GM10847 (cell line): ENCODE results near the gene DMBT1.

ENCODE experiments used
- POLR2A ChIP-seq: IDR thresholded peaks from 2 replicates; pipeline ENCODE4 v1.6.1; 2011; ENCODE audit not compliant: insufficient read length; ENCODE audit errors: extremely low read depth

Gene DMBT1

DNA sequence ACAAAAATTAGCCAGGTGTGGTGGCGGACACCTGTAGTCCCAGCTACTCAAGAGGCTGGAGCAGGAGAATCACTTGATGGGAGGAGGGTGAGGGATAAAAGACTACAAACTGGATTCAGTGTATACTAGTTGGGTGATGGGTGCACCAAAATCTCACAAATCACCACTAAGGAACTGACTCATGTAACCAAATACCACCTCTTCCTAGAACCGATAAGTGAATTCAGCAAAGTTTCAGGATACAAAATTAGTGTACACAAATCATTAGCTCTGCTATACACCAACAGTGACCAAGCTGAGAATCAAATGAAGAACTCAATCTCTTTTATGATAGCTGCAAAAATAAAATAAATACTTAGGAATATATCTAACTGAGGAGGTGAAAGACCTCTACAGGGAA is 23.0 kb upstream of the DMBT1 start:
- TF ChIP-seq POLR2A, result no peak

DNA sequence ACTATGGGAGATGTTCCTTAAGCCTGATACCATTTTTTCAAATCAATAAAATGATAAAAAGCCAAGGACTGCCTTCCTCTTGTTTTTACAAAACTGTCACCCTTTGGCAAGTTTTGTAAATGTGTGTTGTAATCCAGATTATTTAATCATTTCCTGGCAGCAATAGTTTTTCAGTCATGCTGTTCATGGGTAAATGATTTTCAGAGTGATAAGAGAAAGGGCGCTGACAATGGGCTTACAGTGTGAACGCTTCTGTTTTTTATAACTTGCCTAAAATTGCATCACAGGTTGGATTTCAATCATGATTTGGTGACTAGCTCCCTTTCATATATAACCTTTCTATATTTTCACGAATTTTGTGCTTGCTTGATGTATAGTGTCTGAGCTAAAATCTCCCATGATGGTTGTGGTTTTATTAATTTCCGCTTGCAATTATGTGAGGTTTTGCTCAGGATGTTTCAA is 19.0 kb upstream of the DMBT1 start:
- TF ChIP-seq POLR2A, result no peak

DNA sequence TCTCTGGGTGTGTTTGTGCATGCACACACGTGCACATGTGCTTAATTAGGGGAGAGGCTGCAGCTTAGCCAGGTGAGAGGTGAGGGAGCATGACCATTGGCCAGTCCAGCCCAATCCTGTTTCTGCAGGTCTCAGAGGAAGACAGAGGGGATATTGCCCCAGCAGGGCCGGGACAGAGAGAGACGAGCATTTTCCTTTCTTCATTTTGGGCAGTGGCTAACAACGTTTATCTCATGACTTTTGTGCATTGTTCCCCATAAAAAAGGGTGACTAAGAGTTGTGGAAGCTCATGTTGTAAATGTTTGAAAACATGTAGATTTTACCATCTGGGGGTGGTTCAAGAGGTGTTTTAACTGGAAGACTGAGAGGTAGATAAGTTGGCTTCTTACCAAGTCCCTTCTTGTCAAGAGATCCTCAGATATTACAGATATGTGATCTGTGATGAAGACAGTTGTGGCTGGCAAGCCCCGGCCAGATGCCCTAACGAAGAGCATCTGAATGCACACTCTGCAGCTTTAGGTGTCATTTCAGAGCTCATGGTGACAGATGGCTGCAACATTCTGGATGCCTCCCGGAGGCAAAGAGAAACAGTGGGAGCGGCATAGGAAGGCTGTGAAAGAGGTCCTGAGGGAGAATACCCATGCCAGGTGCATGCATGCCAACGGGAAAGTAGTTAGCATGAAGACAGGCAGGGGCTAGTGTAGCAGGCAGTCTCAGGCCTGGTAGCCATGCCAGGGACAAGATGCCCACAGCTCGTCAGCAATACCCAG is 16.7 kb upstream of the DMBT1 start:
- TF ChIP-seq POLR2A, result no peak

DNA sequence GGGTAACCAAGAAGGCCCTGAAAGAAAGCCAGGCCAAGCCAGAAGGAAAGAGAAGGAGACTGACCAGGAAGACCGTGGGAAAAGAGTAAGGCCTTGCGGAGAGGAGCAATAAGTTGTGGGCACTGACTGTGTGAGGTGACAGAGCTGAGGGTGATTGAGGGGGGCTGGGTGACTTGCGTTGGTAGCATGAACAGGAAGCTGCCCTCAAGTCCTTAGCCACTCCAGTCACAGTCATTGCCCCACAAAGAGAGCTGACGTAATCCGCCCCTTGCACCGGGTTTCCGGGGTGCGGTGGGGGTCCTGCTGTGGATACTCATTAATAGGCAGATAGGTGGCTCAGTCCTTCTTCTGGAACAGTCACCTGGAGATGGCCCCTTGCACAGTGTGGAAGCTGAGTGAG is 16.1 kb upstream of the DMBT1 start:
- no peak for TF ChIP-seq POLR2A

DNA sequence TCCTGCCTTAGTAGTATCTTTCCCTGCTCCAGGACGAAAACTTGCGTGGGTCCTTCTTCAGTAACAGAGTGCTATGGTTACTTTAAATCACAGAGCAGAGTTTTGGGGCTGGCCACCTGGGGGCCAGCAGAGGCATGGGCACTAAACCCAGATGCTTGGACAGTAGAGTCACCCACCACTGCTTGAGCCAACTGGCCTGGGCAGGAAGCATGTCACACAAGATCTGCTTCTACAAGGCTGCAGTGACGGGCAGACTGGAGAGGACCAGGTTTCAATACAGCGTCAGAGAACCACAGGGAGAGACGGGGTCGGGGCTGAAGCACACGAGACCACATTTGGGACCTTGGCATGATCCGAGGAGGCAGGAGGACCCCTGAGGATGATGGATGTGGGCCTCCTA is 14.3 kb upstream of the DMBT1 start:
- no peak for TF ChIP-seq POLR2A

DNA sequence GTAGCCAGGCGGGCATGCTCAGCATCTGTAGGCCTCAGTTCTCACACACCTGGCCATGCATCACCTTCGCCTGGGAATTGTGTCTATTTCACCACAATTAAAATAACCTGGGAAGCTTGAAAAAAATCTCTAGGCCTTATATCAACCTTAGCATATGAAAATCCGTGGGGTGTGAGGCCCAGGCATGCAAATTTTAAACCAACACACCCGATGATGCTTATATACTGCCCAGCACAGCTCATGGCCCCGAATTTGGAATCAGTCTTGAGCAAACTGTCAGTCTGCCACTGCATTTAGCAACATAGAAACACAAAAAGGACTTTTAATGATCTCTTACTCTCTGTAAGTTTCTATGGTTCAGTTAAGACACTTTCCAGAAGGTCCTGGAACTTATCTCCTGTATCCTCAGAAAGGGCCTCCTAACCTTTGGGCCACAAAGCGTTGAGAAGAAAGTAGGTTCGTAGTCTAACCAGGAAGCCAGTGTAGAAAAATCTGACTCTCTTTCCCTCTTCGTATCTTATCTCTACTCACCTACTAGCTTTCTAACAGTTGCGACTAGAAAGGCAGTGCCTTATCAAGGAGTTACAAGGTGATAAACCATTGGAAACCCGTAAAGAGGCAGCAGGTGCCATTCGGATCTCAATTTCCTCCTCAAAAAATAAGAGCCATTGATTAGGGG is 12.0 kb upstream of the DMBT1 start:
- no peak for TF ChIP-seq POLR2A

DNA sequence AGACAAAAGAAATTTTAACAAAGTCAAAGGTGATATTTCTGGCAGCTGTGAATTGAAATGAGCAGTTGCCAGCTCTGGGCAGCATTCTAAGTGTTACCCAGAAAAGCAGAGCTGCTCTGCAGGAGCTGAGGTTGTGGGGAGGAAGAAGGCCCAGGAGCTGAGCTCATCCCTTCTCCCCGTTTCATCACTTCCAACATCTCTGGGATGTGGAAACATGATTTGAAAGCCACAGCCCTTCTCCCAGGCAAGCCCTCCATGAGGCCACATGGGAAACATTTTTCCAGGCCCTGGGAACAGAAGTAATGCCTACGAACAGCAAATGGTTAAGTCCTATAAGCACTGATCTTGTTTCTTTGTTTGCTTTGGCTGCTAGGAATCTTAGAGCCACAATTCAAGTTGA is 10.9 kb upstream of the DMBT1 start:
- TF ChIP-seq POLR2A, result no peak

DNA sequence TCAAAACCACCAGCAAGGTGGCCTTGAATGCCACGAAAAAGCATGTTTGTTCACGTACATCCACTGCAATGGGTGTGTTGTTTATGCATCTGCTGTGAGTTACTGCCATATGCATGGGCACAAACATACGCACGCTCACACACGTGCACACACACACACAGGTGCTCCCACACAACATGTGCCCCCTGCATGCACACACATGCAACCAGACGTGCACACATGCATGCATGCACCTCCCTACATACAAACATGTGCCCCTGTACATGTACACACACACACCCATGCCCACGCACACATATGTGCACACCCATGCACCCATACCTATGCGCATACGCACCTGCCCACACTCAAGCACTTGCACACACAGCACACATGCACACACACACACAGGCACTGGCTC is 10.1 kb upstream of the DMBT1 start:
- no peak for TF ChIP-seq POLR2A

DNA sequence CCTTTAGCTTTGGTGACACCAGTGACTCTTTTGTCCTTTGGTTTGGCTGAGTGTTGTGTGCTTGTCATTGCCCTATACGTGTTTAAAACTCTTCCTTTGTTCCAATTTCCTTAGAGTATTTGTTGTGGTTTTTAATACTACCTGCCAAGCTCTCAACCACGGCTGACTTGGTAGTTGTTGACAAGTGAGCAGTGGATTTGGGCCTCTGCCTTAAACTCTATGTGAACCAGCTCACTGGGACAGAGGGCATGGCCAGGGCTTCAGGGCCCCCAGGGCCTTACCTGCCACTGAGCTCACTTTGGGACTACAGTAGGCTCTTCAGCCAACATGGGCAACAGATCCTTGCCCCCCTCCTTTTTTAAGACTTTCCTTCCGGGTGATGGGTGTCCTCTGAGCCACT is 9.6 kb upstream of the DMBT1 start:
- TF ChIP-seq POLR2A, result no peak

DNA sequence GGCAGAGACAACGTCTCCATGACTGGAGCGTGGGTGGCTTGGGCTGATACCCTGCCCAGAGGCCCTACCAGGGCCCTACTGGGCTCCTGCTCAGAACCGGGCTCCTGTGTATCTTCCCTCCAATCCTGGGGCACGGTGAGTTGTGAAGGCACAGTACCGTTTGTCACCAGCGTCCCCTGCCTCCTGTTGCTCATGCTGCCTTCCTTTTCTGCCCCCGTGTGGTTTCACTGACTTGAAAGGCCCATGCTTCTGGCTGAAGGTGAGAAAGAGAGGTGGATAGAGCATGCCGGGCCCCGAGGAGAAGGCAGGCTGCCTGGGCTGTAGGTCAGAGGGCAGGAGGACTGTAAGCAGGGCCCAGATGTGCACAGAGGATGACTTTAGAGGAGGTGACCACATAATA is 9.1 kb upstream of the DMBT1 start:
- no peak for TF ChIP-seq POLR2A

DNA sequence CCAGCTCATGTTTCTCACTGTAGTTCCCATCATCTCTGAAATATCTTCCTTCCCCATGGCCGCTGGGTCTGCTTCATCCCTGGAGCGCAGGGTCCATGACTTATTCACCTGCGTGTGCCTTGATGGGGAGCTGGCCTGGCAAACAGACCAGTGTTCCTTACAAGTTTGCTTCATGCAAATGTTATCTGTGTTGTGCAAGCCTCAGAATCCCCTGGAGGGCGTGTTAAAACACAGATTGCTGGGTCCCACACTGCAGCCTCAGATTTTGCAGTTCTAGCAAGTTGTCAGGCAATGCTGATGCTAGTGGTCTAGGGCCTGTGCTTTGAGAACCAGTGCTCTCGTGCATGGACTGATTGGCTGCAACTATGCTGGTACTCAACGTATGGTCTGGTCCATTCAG is 7.2 kb upstream of the DMBT1 start:
- TF ChIP-seq POLR2A, result no peak

DNA sequence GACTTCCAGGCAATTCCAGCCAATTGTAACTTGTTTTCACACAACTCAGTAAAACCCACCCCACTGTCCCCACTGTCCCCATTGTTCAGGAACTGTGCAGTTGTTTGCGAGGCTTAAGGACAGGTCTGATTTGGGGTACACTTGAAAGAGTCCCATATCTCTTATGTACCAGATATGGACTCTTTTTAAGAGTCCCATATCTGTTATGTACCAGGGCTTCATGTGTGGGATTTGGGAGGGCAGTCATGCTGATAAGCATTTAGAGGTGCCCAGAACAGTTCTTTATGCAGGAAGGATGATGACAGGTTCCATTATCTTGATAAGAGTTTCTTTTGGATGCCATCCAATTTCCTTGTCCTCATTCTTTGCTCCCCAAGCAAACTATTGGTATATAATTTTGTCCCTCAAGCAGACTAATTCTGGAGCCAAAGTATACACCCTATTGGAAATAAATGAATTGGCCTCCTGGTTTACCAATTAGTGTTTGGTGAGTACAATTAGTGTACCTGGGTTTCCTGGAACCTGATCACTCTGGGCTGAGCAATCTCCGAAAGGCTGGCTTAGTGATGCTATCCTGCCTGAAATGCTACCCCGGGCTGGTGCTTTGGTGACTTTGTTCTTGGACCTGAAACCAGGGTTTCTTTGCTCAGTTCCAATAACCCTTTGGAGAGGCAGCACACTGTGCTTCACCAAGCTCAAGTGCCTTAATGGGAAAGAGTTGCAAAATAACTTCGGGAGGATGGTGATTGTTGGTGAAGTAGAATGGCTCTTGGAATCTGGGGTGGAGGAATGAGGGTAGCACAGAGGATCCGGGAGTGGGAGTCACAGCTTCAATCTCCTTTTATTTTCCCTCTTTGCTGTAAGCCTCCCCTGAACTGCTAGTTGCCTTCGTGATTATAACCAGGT is 6.2 kb upstream of the DMBT1 start:
- no peak for TF ChIP-seq POLR2A

DNA sequence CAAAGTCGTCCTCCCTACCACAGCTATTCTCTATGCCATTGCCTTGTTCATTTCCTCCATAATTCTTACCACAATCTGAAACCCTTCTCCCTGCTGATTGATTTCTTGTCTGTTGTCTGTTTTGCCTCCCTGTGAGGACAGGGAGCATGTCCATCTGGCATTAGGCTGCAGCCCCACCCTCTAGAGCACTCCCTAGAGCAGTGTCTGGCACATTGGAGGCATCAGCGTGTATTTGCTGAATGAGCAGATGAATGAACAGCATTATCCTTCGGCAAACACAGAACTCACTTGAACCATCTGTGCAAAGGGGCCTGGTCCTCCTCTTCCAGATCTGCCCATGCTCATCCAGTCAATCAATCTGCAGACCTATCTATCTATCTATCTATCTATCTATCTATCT is 5.1 kb upstream of the DMBT1 start:
- TF ChIP-seq POLR2A, result no peak

DNA sequence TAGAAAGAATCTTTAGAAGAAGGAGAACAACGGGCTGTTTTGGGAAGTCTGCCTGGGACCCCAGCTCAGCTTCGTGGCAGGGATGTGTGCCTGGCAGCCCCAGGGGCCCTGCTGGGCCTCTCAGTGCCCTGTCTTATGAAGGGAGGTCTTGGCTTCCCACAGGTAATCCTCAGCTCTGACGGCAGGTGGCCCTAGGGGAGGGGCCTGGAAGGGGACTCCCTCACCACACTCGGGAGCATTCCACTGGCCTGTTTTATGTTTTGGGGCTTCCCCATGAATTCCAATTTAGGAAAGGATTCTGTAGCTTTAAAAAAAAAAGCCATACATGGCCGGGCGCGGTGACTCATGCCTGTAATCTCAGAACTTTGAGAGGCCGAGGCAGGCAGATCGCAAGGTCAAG is 3.0 kb upstream of the DMBT1 start:
- no peak for TF ChIP-seq POLR2A

DNA sequence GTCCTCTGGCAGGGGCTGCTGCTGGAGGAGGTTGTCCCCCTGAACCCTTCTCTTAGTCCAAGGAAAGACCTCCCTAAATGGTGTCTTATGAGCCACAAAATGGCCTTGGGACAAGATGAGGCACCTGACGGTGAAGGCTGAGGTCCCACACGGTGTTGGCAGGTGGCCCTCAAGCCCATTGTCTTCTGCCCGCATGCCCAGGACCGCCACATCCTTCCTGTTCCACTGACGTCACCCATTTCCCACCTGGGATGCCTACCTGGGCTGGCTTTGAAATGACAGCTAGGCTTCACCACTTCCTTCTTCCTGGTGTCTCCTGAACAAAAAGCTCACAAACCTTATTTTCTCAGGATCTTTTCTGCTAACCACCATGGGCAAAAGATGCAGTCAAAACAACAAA is 2.1 kb upstream of the DMBT1 start:
- TF ChIP-seq POLR2A, result no peak

DNA sequence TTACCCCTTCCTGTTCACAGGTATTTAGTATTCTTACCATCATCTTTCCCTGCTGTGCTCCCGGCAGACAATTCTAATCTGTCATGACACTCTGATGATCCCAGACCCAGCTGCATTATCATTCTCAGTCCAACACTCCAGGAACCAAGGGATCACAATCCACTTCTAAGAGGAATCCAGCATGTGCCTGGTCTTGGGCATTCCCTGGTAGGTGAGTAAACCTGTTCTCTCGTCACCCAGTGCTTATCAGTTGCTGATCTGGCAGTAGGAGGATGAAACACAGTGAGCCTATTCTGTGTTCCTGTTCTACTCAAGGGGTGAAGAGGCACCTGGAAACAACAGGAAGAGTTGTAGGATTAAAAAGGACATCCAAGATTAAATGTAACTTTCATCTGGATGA is 1.3 kb upstream of the DMBT1 start:
- TF ChIP-seq POLR2A, result no peak

DNA sequence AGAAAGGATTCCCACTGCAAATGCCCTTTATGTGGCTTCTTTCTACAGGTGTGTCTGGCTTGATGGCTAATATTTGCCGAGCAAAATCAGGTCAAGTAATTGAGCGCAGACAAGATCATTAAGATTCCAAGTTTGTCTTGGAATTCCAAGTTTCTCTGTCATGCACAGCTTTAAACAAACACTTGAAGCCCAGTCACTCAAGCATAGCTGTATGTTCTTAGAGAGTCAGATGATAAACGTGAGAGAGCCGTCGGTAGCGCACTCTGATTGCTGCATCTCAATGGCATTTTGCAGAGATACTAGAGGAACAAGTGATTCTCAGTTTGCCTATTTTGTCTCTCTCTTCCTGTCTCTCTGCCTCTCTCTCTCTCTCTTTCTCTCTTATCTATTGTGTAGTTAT is 658 bp downstream of the DMBT1 start:
- TF ChIP-seq POLR2A, result no peak

DNA sequence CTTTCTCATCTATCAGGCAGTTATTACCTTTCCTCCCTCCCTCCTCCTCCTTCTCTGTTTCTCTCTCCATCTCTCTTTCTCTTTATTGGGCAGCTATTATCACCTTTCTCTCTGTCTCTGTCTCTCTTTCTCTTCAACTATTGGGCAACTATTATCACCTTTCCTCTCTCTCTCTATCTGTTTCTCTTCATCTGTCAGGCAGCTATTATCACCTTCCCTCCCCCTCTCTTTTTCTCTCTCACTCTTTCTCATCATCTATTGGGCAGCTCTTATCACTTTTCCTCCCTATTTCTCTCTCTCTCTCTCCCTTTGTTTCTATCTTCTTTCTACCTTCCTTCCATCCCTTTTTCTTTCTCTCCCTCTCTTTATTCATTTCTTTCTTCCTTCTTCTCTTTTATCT is 1.2 kb downstream of the DMBT1 start:
- no peak for TF ChIP-seq POLR2A
